ENCODE measurements around the gene KCNAB2. TPM values are rescaled to one million over a fixed set of nuclear protein-coding genes. Genes with fewer than 3 reads are reported as not detected.
A peak's percentile ranks its signal among the peaks of the same experiment; 100 is the strongest.

The KCNAB2 gene
- total RNA-seq, 1 experiment from 2014 or later, result 28.5 TPM

DNA sequence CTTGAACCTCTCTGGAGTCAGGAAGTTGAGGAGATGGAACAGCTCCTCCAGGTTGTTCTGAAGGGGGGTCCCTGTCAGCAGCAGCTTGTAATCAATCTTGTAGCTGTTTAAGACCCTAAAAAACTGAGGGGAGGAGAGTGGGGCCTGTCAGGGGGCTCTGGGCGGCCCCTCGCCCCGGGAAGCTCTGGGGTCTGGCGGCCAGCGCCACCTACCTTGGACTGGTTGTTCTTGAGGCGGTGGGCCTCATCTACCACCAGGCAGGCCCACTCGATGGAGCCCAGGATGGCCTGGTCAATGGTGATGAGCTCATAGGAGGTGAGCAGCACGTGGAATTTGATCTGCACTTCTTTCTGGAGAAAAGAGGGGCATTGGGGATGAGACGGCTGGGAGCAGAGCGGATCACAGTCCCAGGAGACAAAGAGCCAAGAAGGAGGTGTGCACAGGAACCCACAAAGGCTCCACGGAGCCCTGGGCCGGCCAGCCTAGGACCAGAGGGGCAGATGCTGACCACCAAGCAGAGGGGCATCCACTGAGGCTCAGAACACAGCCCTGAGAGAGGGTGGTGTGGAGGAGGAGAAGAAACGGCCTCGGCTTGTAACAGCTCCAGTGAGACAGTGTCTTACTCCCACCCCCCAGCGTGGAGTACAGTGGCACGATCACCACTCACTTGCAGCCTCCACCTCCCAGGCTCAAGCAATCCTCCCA, 91.0 kb downstream of the KCNAB2 start:
- BruUV-seq (replicated peaks), result no TSS peak
- ChIA-PET CTCF (interaction anchor here (1.0 kb wide), 1 partner anchor 28 kb away, joined by 3 read pairs; no protein-coding TSS in a partner anchor), POLR2A (ENCODE audit: unreplicated experiment) (interaction anchor here (0.6 kb wide), 1 partner anchor 22 kb away, joined by 4 read pairs; no protein-coding TSS in a partner anchor)
- H3K79me2 ChIP-seq (ENCODE audit: low read length), result no peaks in the 10 kb centered on the region
- TF ChIP-seq EZH2 (IDR thresholded peaks at IDR 0.05; ENCODE audit: low read length, unreplicated experiment), result no peak
- no peak for TF ChIP-seq EZH2phosphoT487 (IDR thresholded peaks at IDR 0.05; ENCODE audit: borderline replicate concordance, low read length)
- TF ChIP-seq, protein P1, sequence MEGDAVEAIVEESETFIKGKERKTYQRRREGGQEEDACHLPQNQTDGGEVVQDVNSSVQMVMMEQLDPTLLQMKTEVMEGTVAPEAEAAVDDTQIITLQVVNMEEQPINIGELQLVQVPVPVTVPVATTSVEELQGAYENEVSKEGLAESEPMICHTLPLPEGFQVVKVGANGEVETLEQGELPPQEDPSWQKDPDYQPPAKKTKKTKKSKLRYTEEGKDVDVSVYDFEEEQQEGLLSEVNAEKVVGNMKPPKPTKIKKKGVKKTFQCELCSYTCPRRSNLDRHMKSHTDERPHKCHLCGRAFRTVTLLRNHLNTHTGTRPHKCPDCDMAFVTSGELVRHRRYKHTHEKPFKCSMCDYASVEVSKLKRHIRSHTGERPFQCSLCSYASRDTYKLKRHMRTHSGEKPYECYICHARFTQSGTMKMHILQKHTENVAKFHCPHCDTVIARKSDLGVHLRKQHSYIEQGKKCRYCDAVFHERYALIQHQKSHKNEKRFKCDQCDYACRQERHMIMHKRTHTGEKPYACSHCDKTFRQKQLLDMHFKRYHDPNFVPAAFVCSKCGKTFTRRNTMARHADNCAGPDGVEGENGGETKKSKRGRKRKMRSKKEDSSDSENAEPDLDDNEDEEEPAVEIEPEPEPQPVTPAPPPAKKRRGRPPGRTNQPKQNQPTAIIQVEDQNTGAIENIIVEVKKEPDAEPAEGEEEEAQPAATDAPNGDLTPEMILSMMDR (conservative IDR thresholded peaks at IDR 0.05; ENCODE audit: low read depth, low read length), result no peak
- no peak overlapping the region for H2AFZ ChIP-seq (ENCODE audit: low read length)
- H3K27me3 ChIP-seq (ENCODE audit: low read length), result no peaks in the 10 kb centered on the region
- intact Hi-C loops (cut with micrococcal nuclease), result no loop called here
- H3K27ac ChIP-seq (ENCODE audit: low read length), result no peak overlapping the region
- H3K36me3 ChIP-seq (ENCODE audit: low read depth, low read length), result no peaks in the 10 kb centered on the region
- no peaks in the 10 kb centered on the region for H3K4me1 ChIP-seq (ENCODE audit: insufficient read depth, low read length)
- no peak overlapping the region for H3K4me3 ChIP-seq (ENCODE audit: low read length)
- no peak overlapping the region for H3K4me2 ChIP-seq (ENCODE audit: low read length)
- no peaks in the 10 kb centered on the region for H3K9me3 ChIP-seq (ENCODE audit: low read length)
- no peaks in the 10 kb centered on the region for H3F3A ChIP-seq (ENCODE audit: low read length, unreplicated experiment)
- no peak overlapping the region for H3K9ac ChIP-seq (ENCODE audit: low read length)
- no peak for DNase-seq
- ATAC-seq, result no peak
- H4K20me1 ChIP-seq (ENCODE audit: low read length), result no peaks in the 10 kb centered on the region
- no peaks in the 10 kb centered on the region for H3K9me2 ChIP-seq (replicated peaks; ENCODE audit: low read length)

DNA sequence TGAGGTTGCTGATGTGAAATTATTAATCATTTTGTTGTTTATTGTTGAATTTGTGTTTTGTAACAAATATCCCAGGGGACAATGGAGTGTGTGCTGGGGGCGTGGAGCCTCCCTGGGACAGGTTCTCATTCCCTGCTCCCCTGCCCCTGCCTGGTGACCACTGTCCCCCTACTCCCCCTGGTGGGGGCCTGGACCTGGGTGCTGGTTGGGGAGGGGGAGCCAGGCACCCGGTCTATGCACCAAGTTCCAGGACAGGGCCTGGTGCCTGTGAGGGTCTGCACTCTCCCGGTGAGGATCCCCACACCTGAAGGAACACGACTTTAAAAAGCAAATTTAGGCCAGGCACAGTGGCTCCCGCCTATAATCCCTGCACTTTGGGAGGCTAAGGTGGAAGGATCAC, 92.1 kb downstream of the KCNAB2 start:
- no peak overlapping the region for H2AFZ ChIP-seq (ENCODE audit: low read length)
- no peaks in the 10 kb centered on the region for H4K20me1 ChIP-seq (ENCODE audit: low read length)
- no peaks in the 10 kb centered on the region for H3K9me2 ChIP-seq (replicated peaks; ENCODE audit: low read length)
- no peaks in the 10 kb centered on the region for H3K9me3 ChIP-seq (ENCODE audit: low read length)
- no peak for TF ChIP-seq EZH2 (IDR thresholded peaks at IDR 0.05; ENCODE audit: low read length, unreplicated experiment)
- TF ChIP-seq, protein P1 (conservative IDR thresholded peaks at IDR 0.05; ENCODE audit: low read depth, low read length), result peak; percentile 28; the same call in 1 of the 2 replicates
- H3K27me3 ChIP-seq (ENCODE audit: low read length), result no peaks in the 10 kb centered on the region
- intact Hi-C loops (cut with micrococcal nuclease), result no loop called here
- ChIA-PET CTCF (interaction anchor here (1.0 kb wide), 1 partner anchor 29 kb away, joined by 3 read pairs; no protein-coding TSS in a partner anchor), POLR2A (ENCODE audit: unreplicated experiment) (no interaction called here)
- H3K4me3 ChIP-seq (ENCODE audit: low read length), result no peak overlapping the region
- H3K4me1 ChIP-seq (ENCODE audit: insufficient read depth, low read length), result no peaks in the 10 kb centered on the region
- no peaks in the 10 kb centered on the region for H3K36me3 ChIP-seq (ENCODE audit: low read depth, low read length)
- DNase-seq, result no peak
- H3K4me2 ChIP-seq (ENCODE audit: low read length), result no peak overlapping the region
- BruUV-seq (replicated peaks), result no TSS peak
- no peak overlapping the region for H3K9ac ChIP-seq (ENCODE audit: low read length)
- H3K79me2 ChIP-seq (ENCODE audit: low read length), result no peaks in the 10 kb centered on the region
- no peak for ATAC-seq
- H3K27ac ChIP-seq (ENCODE audit: low read length), result no peak overlapping the region
- no peaks in the 10 kb centered on the region for H3F3A ChIP-seq (ENCODE audit: low read length, unreplicated experiment)

DNA sequence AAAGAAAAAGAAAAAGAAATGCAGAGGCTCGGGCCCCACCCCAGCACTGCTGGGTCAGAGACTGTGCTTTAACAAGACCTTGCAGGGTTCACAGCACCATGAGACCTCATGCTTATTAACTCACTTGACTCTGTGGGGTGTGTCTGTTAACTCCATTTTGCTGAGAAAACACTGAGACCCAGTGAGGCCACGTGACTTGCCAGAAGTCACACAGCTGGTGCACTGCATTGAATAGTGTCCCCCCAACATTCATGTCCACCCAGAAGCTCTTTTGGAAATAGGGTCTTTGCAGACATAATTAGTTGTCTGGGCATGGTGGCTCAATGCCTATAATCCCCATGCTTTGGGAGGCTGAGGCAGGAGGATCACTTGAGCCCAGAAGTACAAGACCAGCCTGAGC, 94.7 kb downstream of the KCNAB2 start:
- ChIA-PET CTCF (no interaction called here), POLR2A (ENCODE audit: unreplicated experiment) (no interaction called here)
- intact Hi-C loops (cut with micrococcal nuclease), result no loop called here

More for the DNA sequence above, 94.7 kb downstream of the KCNAB2 start:
- TF ChIP-seq, protein P1 (conservative IDR thresholded peaks at IDR 0.05; ENCODE audit: low read depth, low read length), result no peak
- Histone ChIP-seq H3K9me3 (ENCODE audit: low read length) (no peaks in the 10 kb centered on the region), H3K27ac (ENCODE audit: low read length) (no peak overlapping the region), H2AFZ (ENCODE audit: low read length) (no peak overlapping the region), H3K9me2 (replicated peaks; ENCODE audit: low read length) (no peaks in the 10 kb centered on the region), H4K20me1 (ENCODE audit: low read length) (no peaks in the 10 kb centered on the region), H3K4me2 (ENCODE audit: low read length) (no peak overlapping the region), H3K4me3 (ENCODE audit: low read length) (no peak overlapping the region), H3K27me3 (ENCODE audit: low read length) (no peaks in the 10 kb centered on the region), H3K36me3 (ENCODE audit: low read depth, low read length) (no peaks in the 10 kb centered on the region), H3K9ac (ENCODE audit: low read length) (no peak overlapping the region), H3K79me2 (ENCODE audit: low read length) (no peaks in the 10 kb centered on the region), H3K4me1 (ENCODE audit: insufficient read depth, low read length) (peaks cover 12% of the 10 kb centered on the region), H3F3A (ENCODE audit: low read length, unreplicated experiment) (no peaks in the 10 kb centered on the region)
- no peak for ATAC-seq
- no TSS peak for BruUV-seq (replicated peaks)
- no peak for DNase-seq
